HCT116 (cell line): Measurements from ENCODE around the gene RNU5D-1.

Source experiments
- CTCF ChIP-seq, 3 experiments: fragments of 200-600 bp in 1 of 3; sonication (generic) in 1 of 3; IDR thresholded peaks in 2 of 3; conservative IDR thresholded peaks in 1 of 3; 2 replicates each; pipeline ENCODE4 v1.5.1; 2012 to 2017; ENCODE audit warnings: low read depth in 2 of 3, low read length in 2 of 3, antibody characterized with exemption in 1 of 3, borderline replicate concordance in 1 of 3, control low read depth in 1 of 3, mild to moderate bottlenecking in 1 of 3, mixed read lengths in 1 of 3, mixed run types in 1 of 3, moderate library complexity in 1 of 3; ENCODE audit not compliant: insufficient read depth in 1 of 3
- EZH2phosphoT487 ChIP-seq: fragments of 200-600 bp; IDR thresholded peaks from 2 replicates; pipeline ENCODE4 v1.6.1; 2018; ENCODE audit warnings: antibody characterized with exemption, borderline replicate concordance

GRCh38 chr1:44730741-44731512 lies at the start of gene RNU5D-1:
- TF ChIP-seq CTCF (IDR thresholded peaks at IDR 0.05 in 2 of 3, conservative IDR thresholded peaks at IDR 0.05 in 1 of 3; ENCODE audit: borderline replicate concordance in 1 of 3, insufficient read depth in 1 of 3, low read depth in 2 of 3, low read length in 2 of 3), result peak; percentile 47 to 82 (median 75); a peak in 5 of 6 replicates
- no peak for TF ChIP-seq EZH2phosphoT487
